GM21576 (cell line): Measurements from ENCODE around the gene KCNG1.

Experiments
- ATAC-seq: cut with Tn5 transposase; IDR thresholded peaks from one replicate; pipeline ENCODE4 v1.9.1; 2021; ENCODE audit warnings: mild to moderate bottlenecking, moderate library complexity; ENCODE audit not compliant: unreplicated experiment

KCNG1 gene

GRCh38 chr20:51036827-51037531 is 14.1 kb upstream of the KCNG1 start:
- no peak for ATAC-seq

GRCh38 chr20:51036226-51036625 is 13.3 kb upstream of the KCNG1 start:
- ATAC-seq: no peak

GRCh38 chr20:51034988-51035656 is 12.2 kb upstream of the KCNG1 start:
- ATAC-seq: no peak

- no peak for ATAC-seq
These were observed 11.6 kb upstream of the KCNG1 start for GRCh38 chr20:51034476-51034875.

DNA sequence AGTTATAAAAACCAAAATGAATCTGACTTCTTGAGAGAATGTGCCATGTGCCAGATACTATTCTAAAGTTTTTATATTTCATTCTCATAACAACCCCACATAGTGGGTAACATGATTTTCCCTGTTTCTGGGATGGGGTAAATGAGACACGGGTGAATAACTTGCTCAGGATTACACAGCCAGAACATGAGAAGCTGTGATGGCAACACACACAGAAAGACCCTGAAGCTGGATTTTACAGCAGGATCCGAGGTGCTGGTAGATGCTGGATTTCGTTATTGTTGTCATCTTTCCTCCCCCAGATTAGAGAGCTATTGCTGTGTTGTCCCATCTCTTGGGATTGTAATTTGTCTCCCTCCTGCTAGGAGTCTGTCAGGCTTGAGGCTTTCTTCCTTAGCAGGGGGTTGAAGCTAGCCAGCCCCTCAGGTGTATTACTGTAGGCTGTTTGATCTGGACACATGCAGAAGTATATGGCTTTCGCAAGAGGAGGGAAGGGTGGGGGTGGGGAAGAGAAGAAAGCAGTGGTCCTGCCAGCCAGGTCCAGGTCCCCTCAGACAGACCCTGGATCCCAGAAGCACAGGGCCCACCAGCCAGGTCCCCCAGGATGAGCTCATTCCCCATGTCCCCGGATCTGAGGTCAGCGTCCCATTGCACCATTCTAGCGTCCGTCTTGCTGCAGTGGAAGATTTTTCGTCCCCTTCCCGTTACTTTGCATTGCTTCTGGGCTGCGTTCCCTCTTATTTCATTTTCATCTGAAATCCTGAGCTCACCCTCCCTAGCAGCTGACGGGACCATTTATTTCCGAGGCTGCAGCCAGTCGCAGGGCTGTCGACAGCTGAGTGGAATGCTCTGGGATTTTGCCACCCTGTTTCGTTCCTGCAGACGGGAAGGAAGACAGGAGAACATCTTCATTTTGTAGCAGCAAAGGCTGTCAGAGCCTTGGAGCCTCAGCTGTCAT is 7.3 kb upstream of the KCNG1 start:
- no peak for ATAC-seq

GRCh38 chr20:51029556-51029955 is 6.6 kb upstream of the KCNG1 start:
- ATAC-seq: no peak

DNA sequence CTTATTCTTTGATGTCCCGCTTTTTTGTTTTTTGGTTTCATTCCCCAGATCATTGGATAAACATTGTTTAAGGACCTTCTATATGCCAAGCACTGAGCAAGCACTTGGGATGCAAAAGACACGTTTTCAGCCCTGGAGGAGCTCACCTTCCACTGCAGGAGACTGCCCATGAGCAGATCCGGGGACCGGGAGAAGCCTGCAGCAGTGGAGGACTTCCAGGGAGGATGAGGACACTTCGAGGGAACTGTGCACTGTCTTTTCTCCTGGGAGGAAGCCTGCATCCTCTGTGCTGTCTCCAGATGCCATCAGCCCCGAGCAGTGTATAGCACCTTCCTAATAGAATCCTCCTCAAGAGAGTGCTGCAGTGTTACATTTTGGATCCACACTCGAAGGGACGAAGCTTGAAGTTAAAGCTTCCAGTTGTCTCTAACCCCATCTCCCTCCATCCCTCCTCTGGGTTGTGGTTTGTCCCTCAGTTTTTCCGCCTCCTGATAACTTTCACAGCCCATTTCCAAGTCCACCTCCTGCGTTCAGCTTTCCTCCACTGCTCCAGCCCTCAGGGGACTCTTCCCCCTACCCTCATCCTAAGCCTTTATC is 5.8 kb upstream of the KCNG1 start:
- no peak for ATAC-seq

DNA sequence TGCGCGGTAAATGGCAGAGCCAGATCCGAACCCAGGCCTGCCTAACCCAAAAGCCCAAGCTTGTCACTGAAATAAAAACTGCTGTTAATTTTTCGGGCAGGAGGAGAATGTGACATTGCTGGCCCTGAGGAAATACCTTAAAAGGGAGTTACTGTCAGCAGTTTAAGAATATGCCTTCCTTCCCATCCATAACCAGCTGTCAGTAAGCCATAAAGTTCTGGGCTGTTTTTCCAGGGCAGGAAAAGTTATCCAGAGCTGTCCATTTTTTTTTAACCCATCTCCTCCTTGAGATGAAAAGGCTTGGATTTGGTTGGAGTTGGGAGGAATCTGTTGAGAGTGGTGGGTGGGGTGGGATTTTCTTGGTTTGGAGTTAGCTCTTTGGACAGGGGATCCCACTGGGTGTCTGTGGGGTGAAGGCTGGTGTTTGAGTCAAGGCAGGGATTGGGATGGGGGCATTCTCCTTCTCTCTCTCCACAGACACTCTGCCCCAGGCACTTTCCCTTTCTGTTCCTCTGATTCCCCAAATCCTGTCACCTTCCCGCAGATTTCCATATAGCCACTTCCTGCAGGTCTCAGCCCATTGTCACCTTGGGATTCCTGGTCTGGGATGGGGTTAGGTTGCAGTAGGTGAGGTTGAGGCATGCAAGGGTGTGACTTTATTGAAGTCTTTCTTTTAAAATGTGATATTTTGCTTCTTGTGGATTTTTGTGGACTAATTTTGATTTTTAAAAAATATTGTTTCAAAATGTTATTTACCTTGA is 4.3 kb upstream of the KCNG1 start:
- ATAC-seq: no peak

DNA sequence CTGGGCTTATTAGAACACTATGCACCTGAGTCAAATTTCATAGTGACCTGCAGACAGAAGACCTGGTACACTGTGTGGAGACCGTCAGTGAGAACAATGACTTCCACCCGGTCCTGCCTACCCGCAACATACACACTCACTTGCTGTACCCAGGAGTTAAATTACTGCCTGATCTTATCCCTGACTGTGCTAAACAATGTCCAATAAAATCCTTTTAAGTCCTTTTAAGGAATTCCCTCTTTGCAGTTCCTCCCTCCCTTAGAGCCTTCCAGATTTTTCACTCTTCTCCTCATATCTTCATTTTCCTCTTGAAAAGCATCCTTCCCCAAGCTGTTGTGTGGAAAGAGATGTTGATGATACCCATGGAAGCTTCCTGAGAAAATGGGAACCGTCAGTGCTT is 3.4 kb upstream of the KCNG1 start:
- ATAC-seq: no peak

- no peak for ATAC-seq
These were observed 1.9 kb upstream of the KCNG1 start for GRCh38 chr20:51024761-51025160.

DNA sequence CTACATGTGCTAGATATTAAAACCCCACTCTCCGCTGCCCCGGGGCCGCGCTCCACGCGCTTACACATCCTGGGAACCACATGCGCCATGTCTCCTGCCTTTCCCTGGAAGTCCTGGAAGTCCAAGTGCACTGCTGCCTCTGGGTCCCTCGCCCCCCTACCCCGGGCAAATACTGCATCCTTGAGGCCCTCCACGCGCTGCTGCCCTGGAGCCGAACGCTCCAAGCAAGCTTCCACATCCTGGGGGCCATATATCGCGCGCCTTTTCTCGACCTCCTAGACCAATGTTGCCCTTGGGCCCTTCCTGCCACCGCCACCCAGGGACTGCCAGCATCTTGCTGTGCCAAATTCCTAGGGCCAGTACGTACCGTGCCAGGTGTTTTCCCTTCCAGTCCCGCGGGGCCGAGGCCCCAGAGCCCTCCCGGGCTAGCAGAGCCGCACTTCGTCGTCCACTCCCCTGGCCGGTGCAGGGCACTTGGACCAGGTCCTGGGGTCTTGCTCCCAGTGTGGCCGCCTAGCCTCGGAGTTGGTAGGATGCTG is 779 bp upstream of the KCNG1 start:
- no peak for ATAC-seq

GRCh38 chr20:51022227-51022802 is 592 bp downstream of the KCNG1 start:
- no peak for ATAC-seq

DNA sequence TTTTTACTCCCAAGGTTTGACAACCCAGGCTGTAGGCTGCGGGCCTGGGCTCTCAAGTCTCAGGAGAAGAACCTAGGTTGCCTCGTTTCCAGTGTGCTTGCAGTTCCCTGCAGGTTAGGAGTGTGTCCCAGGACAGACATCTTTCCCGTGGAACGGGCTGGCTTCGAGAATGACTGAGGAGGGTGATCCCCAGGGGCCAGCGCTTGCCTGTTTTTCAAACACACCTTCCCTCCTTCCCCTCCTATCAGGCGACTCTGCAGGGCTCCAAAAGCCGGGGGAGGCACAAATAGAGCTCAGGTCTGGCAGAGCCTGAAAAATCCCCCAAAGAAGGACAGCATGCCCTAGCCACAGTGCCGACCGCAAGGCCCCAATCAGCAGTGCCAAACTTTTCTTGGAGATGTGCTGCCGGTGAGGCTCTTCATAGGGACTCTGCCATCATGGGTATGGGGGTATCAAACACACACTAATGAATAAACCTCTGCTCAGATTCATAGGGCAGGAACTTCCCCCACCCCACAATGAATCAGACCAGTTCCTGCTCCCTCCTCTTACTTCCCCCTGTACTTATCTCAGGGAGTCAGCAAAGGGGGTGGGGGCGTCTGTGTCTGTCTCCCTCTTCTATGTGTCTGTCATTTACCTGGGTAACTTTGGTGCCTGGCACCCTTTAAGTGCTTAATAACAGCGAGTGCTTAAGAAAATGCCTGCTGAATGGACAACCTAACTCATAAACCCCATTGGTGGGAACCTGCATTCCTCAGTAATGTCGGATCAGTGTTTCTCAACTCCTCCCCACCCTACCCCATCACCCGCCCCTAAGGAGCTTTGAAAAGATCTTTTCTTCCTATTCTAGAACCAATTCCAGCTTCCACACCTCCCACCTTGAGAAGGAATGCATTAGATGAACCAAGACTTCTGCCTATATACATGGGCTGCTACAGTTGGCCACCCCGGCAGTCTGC is 1.6 kb downstream of the KCNG1 start:
- no peak for ATAC-seq

DNA sequence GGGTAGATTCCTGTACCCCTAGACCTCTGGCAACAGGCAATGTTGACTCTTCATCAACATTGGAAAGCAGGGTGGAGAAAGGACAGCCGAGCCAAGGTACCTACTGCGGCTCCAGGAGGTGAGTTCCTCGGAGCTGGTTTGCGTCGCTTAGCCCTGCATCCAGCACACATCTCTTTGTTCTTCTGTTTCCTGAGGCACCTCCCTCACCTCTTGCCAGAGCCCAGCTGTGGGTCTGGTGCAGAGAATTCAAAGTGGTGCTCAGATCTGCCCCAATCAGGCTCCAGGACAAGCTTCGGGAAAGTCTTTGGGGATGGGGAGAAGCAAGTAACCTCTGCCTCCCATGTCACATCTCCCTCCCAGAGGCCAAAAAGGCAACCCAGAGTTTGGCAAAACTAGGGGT is 2.2 kb downstream of the KCNG1 start:
- ATAC-seq: no peak

GRCh38 chr20:51019656-51020592 is 3.0 kb downstream of the KCNG1 start:
- ATAC-seq: no peak

DNA sequence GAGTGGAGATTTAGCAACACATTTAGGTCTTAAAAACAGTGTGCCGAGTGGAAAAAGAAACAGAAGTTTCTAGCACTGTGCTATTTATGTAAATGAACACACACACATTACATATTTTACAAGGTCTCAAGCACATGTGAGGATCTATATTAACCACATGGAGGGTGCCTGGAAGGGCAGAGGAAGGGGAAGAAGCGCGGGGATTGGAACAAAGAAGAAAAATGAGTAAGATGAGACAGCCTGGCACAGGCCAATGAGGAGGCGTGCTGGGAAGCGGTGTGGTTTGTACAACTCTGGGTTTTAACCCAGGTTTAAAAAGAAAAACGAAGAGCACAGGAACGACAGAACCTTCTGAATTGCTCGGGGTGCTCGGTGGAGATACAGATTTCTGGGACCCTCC is 5.7 kb downstream of the KCNG1 start:
- no peak for ATAC-seq

DNA sequence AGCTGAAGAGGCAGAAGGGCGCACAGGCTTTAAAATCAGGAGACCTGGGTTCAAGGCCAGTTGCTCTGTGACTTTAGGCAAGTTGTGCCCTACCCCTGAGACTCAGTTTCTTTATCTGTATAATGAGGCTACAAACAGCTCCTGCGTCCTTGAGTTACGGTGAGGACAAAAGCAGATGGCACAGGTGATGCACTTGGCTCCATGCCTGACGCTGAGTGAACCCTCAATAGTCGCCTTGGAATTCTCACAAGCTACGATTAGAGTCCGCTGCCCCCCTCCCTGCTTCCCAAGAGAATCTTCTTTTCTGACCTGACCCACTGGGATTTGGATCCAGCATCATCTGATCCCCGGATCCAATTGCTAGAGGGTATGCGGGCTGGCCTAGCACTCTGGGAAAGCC is 6.4 kb downstream of the KCNG1 start:
- no peak for ATAC-seq
